Neural cell (in vitro differentiated cells): ENCODE results near the gene AMD1. TPM values are rescaled to one million over a fixed set of nuclear protein-coding genes. Genes with fewer than 3 reads are reported as not detected.

ENCODE experiments used
- H2AFZ ChIP-seq: fragments of 200-600, 300-800 bp; sonication (generic), shearing (Covaris generic); 2 replicates; pipeline ENCODE4 v1.6.0; 2014; ENCODE audit warnings: low read depth, mild to moderate bottlenecking, antibody characterized with exemption, low read length, moderate library complexity
- H3F3A ChIP-seq: fragments of 200-600 bp; shearing (Covaris generic); 2 replicates; pipeline ENCODE4 v1.6.1; 2016; ENCODE audit warnings: mild to moderate bottlenecking, moderate library complexity, mixed read lengths, antibody characterized with exemption, low read length; ENCODE audit not compliant: insufficient read depth, poor library complexity, severe bottlenecking
- H3K27ac ChIP-seq: fragments of 200-600, 300-800 bp; sonication (generic), shearing (Covaris generic); 2 replicates; pipeline ENCODE4 v1.5.1; 2014; ENCODE audit warnings: mild to moderate bottlenecking, low read length, moderate library complexity
- H3K27me3 ChIP-seq: fragments of 300-800, 200-600 bp; sonication (generic), shearing (Covaris generic); 2 replicates; pipeline ENCODE4 v1.6.0; 2014; ENCODE audit warnings: mild to moderate bottlenecking, low read depth, low read length, moderate library complexity; ENCODE audit not compliant: insufficient read depth
- H3K36me3 ChIP-seq: fragments of 300-800, 200-600 bp; sonication (generic), shearing (Covaris generic); 2 replicates; pipeline ENCODE4 v1.5.1; 2014; ENCODE audit warnings: mild to moderate bottlenecking, antibody characterized with exemption, low read length, moderate library complexity; ENCODE audit not compliant: insufficient read depth
- H3K4me2 ChIP-seq: fragments of 300-800, 200-600 bp; sonication (generic), shearing (Covaris generic); 2 replicates; pipeline ENCODE4 v1.6.0; 2014; ENCODE audit warnings: mild to moderate bottlenecking, low read length
- H3K4me3 ChIP-seq: fragments of 300-800, 200-600 bp; sonication (generic), shearing (Covaris generic); 2 replicates; pipeline ENCODE4 v1.5.1; 2014; ENCODE audit warnings: mild to moderate bottlenecking, low read length, moderate library complexity
- H3K79me2 ChIP-seq: fragments of 200-600 bp; shearing (Covaris generic); replicated peaks from 2 replicates; pipeline ENCODE4 v1.6.0; 2014; ENCODE audit warnings: mild to moderate bottlenecking, low read length, moderate library complexity; ENCODE audit not compliant: insufficient read depth
- H3K9ac ChIP-seq: fragments of 300-800, 200-600 bp; sonication (generic), shearing (Covaris generic); 2 replicates; pipeline ENCODE4 v1.6.1; 2016; ENCODE audit warnings: mild to moderate bottlenecking, low read length, mixed read lengths
- H3K9me2 ChIP-seq: fragments of 200-600 bp; shearing (Covaris generic); 2 replicates; pipeline ENCODE4 v1.6.1; 2016; ENCODE audit warnings: mild to moderate bottlenecking, low read length, mixed read lengths; ENCODE audit not compliant: insufficient read depth
- H3K9me3 ChIP-seq: fragments of 200-600, 300-800 bp; sonication (generic), shearing (Covaris generic); 2 replicates; pipeline ENCODE4 v1.6.1; 2016; ENCODE audit warnings: mild to moderate bottlenecking, mixed run types, low read length, moderate library complexity, mixed read lengths
- H4K20me1 ChIP-seq: fragments of 200-600 bp; shearing (Covaris generic); 2 replicates; pipeline ENCODE4 v1.6.1; 2016; ENCODE audit warnings: mild to moderate bottlenecking, mixed run types; ENCODE audit not compliant: insufficient read depth
- CTCF ChIP-seq: fragments of 450-650 bp; IDR thresholded peaks from 2 replicates; pipeline ENCODE4 v1.5.1; 2014; ENCODE audit warnings: antibody characterized with exemption, mild to moderate bottlenecking, moderate library complexity; ENCODE audit not compliant: poor library complexity, severe bottlenecking
- EP300 ChIP-seq: fragments of 450-650 bp; conservative IDR thresholded peaks from 2 replicates; pipeline ENCODE4 v1.6.1; 2014; ENCODE audit warnings: antibody characterized with exemption, mild to moderate bottlenecking, moderate library complexity; ENCODE audit not compliant: poor library complexity, severe bottlenecking
- EZH2 ChIP-seq: fragments of 200-600, 300-800 bp; shearing (Covaris generic), sonication (generic); IDR thresholded peaks from 2 replicates; pipeline ENCODE4 v1.6.1; 2014; ENCODE audit warnings: antibody characterized with exemption, low read length, borderline replicate concordance, mild to moderate bottlenecking; ENCODE audit not compliant: insufficient read depth, poor library complexity, severe bottlenecking
- MXI1 ChIP-seq: fragments of 450-650 bp; conservative IDR thresholded peaks from 2 replicates; pipeline ENCODE4 v1.6.1; 2014; ENCODE audit warnings: antibody characterized with exemption, mild to moderate bottlenecking; ENCODE audit not compliant: poor library complexity, severe bottlenecking
- POLR2AphosphoS5 ChIP-seq: IDR thresholded peaks from 2 replicates; pipeline ENCODE4 v1.6.1; 2012
- RAD21 ChIP-seq: fragments of 450-650 bp; conservative IDR thresholded peaks from 2 replicates; pipeline ENCODE4 v1.6.1; 2014; ENCODE audit warnings: antibody characterized with exemption, mild to moderate bottlenecking, moderate library complexity
- REST ChIP-seq: IDR thresholded peaks from 2 replicates; pipeline ENCODE4 v1.6.1; 2012; ENCODE audit warnings: borderline replicate concordance
- SMC3 ChIP-seq: fragments of 450-650 bp; conservative IDR thresholded peaks from 2 replicates; pipeline ENCODE4 v1.6.1; 2014; ENCODE audit warnings: antibody characterized with exemption, mild to moderate bottlenecking, moderate library complexity; ENCODE audit not compliant: poor library complexity
- TAF1 ChIP-seq: IDR thresholded peaks from 2 replicates; pipeline ENCODE4 v1.6.1; 2012; ENCODE audit warnings: low read depth
- polyA plus RNA-seq: library from polyadenylated mRNA; depleted of rRNA; stranded (reverse); fragments of >200 nt; gene quantifications from 2 replicates; pipeline ENCODE4 v1.2.3, GENCODE V29; 2014

The AMD1 gene
- polyA plus RNA-seq, 1 donor from 2014 or later, result 86.5 TPM

- H3K9me2 ChIP-seq, result no peaks in the 10 kb centered on the region
- H3K9me3 ChIP-seq, result no peaks in the 10 kb centered on the region
- H3K36me3 ChIP-seq, result no peaks in the 10 kb centered on the region
- peaks cover 3% of the 10 kb centered on the region for H4K20me1 ChIP-seq
- no peak overlapping the region for H2AFZ ChIP-seq
- peaks cover 97% of the 10 kb centered on the region for H3K79me2 ChIP-seq
- no peak overlapping the region for H3K4me3 ChIP-seq
- H3F3A ChIP-seq, result no peaks in the 10 kb centered on the region
- H3K27ac ChIP-seq, result no peak overlapping the region
- H3K9ac ChIP-seq, result no peak overlapping the region
- TF ChIP-seq EP300 (no peak), EZH2 (no peak), TAF1 (no peak), RAD21 (no peak), MXI1 (no peak), POLR2AphosphoS5 (no peak), CTCF (no peak), SMC3 (no peak), REST (no peak)
- no peak overlapping the region for H3K4me2 ChIP-seq
- no peaks in the 10 kb centered on the region for H3K27me3 ChIP-seq
Measured at GRCh38 chr6:110882824-110883554, 8.4 kb downstream of the AMD1 start.

DNA sequence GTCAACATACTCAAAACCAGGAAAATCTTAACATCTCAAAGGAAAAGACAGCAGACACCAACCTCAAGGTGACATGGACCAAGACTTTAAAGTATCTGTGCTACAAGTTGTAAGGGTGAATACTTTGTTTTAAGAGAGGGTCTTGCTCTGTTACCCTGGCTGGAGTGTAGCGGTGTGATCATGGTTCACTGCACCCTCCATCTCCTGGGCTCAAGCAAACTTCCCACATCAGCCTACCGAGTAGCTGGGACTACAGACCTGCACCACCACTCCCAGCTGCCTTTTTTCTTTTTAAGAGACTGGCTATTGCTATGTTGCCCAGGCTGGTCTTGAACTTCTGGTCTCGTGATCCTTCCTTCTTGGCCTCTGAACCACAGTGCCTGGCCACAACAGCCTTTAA is 9.7 kb downstream of the AMD1 start:
- peaks cover 3% of the 10 kb centered on the region for H4K20me1 ChIP-seq
- peaks cover 94% of the 10 kb centered on the region for H3K79me2 ChIP-seq
- no peak overlapping the region for H3K4me2 ChIP-seq
- H3K9me3 ChIP-seq, result no peaks in the 10 kb centered on the region
- H3K27ac ChIP-seq, result no peak overlapping the region
- no peaks in the 10 kb centered on the region for H3F3A ChIP-seq
- H2AFZ ChIP-seq, result no peak overlapping the region
- H3K9me2 ChIP-seq, result no peaks in the 10 kb centered on the region
- H3K27me3 ChIP-seq, result no peaks in the 10 kb centered on the region
- no peak overlapping the region for H3K4me3 ChIP-seq
- no peak overlapping the region for H3K9ac ChIP-seq
- TF ChIP-seq RAD21 (no peak), TAF1 (no peak), CTCF (no peak), REST (no peak), EZH2 (no peak), EP300 (no peak), POLR2AphosphoS5 (no peak), MXI1 (no peak), SMC3 (no peak)
- no peaks in the 10 kb centered on the region for H3K36me3 ChIP-seq
